Measurements from ENCODE around the gene AKAP12. TPM values are rescaled to one million over a fixed set of nuclear protein-coding genes. Genes with fewer than 3 reads are reported as not detected.

The AKAP12 gene
- polyA plus RNA-seq, 1 donor: 90.6 TPM

DNA sequence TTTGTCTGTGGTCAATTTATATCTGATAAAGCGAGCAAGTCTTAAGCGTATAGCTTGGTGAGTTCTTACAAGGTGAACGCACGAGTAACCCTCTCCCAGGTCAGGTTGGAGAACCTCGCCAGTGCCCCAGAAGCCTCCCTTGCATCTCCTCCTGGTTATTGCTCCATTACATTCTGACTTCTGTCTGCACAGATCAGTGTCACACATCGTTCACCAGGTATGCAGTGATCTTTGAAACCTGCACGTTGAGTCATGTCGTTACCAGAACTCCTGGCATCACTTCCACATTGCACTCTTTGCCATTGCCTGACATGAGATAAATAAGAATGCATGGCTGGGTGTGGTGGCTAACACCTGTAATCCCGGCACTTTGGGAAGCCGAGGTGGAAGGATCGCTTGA is 44.2 kb downstream of the AKAP12 start:
- no peak for DNase-seq

DNA sequence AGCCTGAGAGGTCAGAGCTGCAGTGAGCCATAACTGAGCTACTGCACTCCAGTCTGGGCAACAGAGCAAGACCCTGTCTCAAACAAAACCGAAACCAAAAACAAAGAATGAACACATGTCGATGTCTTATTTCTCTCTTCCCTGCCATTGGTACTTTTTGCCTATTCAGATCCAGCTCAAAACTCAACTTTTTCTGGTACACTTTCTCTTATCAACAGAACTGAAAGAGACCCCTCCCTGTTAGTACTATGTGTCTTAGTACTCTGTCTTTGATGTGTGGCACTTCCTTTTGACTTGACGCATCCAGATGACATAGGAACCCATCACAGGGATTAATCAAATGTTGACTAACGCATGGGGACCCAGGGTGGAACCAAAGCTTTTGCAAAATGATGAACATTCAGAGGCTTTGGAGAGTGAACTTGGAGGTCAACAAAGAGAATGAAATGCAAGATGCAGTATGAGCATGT is 44.8 kb downstream of the AKAP12 start:
- no peak for DNase-seq

DNA sequence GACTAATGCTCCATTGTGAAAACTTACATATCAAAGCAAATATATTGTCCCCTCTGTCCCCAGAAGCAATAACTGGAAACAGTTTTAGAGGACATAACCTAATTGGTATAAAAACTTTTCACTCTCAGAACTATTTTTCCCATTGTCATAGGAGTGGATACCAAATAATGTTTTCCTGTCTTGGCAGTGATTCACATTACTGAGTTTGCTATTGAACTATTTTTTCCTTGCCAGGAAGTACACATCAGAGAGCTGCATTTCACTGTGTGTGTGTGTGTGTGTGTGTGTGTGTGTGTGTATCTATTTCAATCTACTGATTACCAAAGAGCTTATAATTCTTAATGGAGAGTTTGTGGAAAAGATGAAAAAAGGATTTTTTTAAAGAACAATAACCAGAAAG is 45.4 kb downstream of the AKAP12 start:
- peak; percentile 61 for DNase-seq

DNA sequence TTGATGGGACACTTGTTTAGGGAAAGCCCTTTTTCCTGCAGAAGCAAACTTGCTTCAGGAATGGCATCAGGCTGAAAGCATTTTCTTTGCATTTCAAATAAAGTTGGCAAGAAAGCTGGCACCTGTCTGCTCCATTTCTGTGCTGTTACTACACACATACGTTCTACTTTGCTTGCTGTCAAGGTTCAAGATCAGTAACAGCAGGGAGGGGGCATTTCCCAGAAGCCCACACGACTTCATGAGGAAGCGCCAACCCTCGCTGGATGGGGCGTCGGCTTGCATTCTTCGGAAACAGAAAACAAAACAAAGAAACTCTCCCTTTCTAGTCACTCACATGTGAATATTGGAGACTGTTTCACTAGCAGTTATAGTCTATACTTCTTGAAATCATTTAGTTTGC is 46.4 kb downstream of the AKAP12 start:
- DNase-seq: no peak

DNA sequence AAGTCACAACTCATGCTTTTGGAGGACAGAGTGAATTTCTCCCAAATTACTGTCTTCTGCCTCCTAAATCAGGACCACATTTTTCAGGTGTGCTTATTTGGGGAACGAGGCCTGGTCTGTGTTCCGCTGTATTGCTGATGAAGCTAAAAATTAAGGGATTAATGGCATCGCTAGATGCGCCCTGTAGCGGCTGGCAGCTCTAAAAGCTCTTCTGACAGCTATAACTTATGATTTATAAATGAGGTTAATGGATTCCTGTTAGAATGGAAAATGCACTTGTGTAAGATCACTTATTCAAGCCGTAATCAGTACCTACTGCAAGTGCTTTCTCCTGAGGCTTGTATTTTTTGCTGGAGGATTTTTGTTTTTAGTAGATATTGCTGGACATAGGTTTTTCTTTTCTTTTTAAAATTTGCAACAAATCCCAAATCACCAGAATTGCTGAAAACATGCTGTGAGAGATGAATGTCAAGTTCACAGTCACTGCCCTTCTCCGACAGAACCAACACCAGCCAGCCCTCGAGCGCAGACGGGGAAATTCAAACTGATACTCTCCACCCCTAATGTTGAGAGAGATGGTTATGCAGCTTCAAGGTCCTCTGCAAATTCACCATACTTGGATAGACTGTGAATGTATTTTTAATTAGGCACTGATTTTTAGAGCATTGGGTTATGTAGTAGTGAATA is 49.1 kb downstream of the AKAP12 start:
- no peak for DNase-seq

DNA sequence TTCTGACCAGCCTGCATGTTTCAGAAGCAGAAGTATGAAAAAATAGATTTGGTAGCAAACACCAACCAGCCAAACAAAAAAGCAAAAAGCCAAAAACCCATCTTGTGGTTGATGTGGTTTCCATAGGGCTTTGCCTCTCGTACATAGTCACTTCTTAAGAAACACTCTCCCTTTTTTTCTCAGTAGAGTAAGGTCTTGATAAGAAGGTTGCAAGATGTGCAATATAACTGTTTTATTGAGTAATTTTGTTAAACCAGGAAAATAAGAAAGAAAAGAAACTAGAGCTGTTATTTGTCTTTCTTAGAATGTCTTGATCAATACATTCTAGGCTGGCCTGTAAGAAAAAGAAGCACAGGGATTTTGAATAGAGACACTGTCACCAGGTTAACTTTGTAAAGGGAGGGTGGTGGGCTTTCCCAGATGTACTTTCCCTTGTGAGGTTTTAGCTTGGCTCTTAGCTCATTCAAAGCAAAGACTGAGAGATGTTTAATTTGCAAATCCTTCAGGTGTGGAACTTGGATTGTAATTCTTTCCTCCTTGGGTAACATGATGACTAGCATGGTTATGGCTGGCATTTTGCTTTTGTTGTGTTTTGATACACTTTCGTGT is 49.7 kb downstream of the AKAP12 start:
- no peak for DNase-seq

DNA sequence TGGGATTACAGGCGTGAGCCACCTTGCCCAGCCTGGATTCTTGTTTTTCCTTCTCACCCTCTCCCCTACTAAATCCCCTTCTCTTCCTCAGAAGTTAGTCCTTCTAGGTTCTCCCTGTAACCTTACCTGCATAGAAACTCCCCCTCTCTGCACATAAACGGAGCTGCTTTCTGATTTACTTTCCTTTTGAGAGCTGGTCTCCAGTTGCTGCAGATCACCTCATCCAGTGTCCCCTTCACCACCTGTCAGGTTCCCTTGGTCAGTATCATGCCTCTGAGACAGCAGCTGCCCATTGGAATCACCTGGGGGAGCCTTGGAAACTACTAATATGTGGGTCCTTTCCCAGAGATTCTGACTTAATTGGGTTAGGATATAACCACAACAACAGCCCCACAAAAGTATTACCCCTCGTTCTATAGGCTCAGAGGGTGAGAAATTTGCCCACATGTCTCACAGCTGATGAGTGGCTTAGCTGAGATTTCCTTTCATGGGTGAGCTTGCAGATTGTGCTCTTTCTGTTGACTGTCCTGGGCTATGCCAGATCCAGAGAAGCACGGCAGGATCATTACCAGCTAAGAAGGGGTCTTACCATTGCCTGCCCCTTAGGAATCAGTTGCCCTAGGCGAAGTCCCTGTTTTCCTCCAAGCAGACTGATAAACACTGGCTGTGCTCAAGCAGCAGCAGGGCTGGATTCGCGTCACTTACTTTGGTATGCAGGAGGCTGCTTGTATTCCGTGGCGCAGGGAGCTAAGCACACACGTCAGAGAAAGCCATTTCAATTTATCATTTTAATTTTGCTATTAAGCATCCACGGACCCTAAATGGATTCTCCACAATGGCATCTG is 51.3 kb downstream of the AKAP12 start:
- peak; percentile 48 for DNase-seq

DNA sequence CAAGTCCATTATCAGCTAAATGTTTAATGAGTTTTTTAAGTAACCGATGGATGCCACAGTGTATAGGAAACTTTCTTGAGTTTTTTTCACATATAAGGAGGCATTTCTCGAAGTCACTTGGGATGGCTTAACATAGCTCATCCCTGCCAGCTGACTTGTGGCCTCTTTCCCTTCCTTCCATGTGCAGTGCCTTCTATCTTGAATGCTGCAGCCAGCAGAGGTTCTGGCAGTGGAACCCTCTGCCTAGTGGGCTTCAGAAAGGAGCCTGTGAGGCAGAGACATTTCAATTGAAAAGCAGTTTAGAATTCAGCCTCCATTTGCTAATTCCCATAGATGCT is 51.9 kb downstream of the AKAP12 start:
- no peak for DNase-seq

DNA sequence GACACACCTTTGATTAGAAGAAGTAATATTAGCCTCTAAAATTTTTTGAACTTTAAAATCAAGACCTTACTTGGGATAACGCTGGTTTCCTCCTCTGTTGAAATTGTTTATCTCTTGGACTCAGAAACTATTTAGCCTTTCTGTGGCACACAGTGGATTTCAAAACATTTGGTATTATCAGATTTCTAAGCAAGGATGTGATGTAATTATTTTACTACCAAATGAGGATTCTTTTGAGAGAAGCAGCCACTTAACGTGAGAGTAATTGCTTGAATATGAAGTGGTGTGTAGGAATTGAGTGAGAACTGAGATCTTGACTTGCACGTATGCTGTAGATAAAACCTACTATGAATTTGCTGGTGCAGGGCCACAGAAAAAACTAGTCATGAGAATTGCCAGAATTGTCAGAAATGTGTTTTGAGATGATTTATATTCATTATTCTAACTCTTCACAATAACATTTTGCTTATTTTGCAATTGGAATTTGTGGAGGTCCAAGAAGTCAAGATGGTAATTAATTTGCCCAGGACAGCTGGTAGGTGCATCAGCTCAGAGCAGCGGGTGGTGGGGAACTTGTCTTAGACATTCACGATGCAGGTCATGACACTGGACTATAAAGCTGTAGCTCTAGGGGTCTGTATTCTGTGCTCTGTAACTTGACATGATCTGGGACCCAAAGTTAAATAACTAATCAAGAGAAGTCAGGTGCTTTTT is 53.4 kb downstream of the AKAP12 start:
- no peak for DNase-seq

DNA sequence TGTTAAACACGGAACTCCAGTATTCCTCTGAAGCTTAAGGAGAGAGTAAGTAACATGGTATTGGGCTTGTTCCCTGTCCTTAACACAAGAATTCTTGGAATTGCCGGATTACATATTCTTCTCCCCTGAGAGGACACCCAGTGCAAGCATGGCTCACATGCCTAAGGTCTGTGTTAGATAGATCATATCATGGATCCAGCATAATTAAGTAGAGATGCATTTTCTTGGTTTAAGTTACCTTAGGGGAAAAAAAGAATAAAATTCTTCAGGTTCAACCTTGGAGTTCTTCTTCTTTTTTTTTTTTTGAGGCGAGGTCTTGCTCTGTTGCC is 53.9 kb downstream of the AKAP12 start:
- no peak for DNase-seq

DNA sequence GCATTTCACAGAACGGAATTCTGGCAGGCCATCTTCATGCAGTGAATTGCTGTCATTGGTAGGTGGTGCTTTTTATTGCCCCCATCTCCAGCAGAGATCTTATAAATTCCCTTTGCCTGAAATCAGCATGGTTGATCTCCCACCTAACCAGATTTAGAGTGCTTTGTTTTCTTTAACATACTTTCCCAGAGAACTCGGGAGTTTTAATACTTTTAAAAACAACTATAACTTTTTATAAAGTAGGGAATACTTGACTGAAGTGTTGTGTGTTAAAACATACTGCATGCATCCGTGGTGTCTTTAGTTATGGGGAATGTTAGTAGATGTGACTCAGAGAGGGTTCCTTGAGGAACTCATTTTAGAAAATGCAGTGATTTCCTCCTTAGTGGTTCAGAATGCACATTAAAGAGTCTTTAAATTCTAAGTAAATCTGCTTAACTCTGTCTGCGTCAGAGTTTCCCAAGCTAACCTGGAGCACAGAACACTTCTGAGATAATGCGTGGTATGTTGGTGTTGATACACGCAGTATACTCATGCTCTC is 54.9 kb downstream of the AKAP12 start:
- DNase-seq: no peak

DNA sequence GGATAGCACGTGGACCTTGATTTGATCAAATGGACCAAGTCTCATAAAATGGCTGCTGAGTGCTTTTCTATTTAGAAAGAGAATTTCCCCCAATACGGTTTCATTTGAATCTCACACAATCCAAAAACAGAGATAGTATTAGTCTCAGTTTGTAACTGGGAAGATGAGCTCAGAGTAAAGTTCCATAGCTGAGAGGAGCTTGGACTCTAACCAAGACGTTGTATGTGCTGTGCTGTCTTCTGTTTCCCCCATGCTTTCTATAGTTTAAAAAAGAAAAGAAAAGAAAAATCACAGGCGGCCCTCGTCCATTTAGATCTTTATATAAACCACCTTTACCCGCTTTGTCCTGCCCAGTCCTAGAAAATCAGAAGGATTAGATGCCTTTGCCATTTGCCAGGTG is 58.1 kb downstream of the AKAP12 start:
- no peak for DNase-seq

DNA sequence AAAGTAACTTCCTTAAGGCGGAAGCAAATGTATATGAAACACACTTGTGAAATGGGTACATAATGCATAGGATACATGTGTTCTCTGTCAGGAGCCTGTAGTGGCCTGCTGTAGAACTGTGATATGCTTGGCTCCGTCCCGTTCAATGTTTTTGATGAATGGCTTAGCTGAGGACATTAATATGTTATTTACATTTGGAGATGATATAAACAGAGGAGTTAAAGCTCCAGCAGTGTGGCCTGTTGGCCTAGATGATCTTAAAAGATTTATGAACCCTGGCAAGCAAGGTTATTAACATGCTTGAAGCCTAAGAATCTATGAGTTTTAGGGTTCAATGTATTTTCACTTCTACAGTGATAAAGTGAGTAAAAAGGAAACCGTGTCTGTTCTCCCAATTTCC is 59.2 kb downstream of the AKAP12 start:
- DNase-seq: no peak

DNA sequence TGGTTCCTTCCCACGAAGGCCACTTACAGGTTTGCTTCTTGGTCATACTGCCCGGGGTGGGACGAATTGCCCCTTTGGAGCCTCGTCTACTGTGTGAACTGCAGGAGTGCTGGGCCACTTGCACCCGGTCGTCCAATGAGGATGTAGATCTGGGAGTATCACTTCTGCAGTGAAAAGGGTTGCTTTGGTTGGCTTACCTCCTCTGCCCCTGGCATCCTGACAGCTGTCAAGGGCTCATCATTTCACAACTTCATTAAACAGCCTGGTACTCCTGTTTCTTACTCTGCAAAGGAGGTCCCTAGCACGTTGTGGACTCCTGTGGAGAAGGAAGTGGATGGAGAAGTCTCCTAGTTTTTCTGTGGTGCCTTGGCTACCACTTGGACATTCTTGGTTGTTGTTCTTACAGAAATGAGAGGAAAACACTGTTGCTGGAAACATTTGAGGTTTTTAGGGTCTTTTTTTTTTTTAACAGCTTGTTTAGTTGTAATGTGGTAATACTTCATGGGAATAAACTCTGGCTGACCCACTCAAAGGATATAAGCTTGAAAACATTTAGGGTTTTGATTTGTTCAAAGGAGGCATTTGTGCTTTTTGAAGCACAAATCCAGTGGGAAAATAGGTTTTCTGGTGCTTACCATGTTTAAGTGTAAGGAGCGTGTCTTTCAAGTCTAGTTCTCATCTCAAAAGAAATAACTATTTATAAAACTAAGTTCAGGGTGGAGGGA is 60.7 kb downstream of the AKAP12 start:
- peak; percentile 60 for DNase-seq

DNA sequence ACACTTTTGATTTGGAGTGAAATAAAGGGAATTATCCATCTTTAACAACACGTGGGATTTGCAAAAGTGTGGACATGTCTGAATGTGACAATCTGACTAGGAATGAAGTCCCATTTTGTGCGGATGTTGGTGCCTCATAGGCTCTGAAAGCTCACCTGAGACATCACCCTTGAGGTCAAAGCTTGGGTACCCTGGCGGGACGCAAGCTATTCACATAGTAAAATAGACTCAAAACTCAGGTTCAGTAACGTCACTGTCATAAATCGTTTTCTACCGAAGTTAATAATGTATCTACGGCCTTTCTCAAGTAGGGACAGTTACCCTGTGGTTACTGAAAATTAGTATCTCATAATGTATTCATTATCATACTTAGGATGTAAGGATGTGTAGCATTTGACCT is 61.8 kb downstream of the AKAP12 start:
- DNase-seq: no peak

DNA sequence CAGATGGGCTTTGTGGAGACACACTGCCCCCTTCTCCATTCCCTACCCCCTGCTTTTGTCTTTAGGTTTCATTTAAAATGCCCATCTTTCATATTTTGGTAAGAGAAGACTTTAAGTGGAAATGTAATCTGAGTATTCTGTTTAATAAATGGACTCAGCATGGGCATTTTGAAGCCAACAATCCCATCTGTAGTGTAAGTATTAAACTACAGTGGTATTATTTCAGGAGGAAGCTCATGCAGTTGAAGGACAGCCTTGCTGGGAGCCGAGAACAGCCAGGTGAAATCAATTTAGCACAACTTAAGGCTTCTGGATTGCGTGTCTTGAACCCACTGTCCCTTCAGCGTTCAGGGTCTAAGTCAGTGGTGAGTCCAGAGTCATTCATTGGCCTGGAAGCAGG is 63.5 kb downstream of the AKAP12 start:
- DNase-seq: no peak

DNA sequence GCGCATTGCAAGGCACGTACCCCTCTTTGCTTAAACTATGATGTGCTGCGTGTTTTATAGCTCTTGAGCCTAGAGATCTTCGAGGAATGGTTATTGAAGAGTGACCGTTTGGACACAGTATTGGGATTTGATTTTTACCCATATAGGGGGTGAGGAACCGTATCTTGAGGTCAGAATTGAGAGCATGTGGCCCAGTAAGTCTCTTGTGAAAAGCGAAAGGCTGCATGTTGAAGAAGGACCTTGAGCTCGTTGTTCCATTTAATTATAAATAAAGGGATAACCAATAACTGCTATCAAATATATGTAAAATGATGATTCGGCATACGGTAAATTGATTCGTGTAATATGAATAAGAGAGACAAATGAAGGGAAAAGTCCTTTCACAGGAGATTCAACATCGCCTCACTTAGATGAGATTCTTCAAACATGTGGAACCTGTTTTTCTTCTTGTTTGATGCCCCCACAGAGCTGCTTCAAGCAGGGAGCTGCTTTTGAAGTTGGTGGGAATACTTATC is 66.6 kb downstream of the AKAP12 start:
- no peak for DNase-seq

DNA sequence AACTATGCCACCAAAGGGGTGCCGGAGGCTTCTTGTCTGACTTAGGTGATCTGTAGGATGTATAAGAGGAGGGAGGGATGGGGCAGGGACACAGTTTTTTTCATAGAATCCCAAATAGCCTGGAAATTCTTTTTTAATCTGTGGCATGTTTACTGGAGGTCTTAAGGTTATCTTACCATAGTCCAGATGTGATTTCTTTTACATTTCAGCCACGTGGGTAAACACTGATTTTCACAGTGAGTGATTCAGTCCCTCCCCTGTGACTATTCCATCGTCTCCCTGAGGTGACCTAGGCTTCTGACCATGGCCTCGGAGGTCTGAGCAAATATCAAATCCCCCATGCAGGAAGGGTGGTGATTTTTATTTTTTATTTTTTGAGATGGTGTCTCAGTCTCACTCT is 67.7 kb downstream of the AKAP12 start:
- DNase-seq: no peak

DNA sequence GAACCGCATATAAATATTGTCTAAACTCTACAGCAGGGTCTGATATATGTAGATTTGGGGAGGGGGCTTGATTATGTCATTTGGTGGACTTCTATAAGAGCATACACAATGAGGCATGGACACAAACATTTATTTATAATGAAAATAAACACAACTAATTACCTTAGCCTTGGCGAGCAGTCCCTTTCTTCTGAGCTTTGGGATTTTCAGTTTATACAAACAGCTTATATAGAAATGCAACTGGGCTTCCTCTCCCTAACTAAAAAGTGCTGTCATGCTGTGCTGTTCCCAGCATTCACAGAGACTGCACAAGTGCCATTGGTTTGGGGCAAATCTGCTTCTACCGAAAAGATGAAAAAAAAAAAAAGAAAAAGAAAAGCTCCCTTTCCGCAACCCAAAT is 69.9 kb downstream of the AKAP12 start:
- DNase-seq: no peak

DNA sequence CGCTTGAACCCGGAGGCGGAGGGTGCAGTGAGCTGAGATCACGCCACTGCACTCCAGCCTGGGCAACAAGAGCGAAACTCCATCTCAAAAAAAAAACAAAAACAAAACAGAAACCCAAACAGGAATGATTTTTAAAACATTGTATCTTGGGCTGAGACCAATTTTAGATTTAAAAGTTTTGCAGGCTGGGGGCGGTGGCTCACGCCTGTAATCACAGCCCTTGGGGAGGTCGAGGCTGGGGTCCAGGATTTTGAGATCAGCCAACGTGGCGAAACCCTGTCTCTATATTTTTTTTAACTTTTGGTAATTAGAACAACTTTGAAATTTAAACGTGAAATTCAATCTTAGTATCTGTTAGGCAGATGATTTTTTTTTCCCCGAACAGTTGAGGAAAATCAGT is 70.5 kb downstream of the AKAP12 start:
- no peak for DNase-seq

DNA sequence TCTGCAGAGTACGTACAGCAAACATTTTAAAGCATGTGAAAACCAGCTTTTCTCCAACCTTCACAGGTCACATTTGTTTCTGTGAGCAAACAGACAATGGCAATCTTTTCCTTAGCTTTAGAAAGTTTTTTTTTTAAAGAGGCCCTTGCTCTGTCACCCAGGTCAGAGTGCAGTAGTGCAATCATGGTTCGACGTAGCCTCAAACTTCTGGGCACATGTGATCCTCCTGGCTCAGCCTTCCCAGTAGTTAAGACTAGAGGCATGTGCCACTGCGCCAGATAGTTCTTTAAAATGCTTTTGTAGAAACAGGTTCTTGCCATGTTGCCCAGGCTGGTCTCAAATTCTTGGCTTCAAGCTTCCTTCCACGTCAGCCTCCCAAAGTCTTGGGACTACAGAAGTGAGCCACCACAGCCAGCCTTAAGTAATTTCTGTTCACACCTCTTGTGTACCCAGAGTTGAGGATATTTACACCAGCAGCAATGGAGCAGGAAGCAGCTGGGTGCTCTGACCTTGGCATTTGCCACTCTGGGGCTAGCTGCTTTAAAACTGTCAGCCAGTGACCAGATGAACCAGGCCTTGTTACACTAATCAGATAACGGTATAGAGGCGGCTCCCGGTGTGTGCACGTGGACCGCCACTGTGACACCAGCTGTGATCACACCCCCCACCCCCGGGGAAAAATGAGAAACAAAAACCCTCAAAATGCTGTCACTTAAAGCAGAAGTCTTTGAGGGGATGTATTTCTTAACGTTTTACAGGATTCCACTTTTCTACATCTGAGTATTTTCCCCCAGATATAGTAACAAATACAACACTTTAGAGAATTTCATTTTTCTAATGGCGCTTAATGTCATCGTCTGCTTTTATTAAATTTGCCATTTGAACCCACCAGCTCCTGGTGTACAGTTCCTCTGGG is 71.3 kb downstream of the AKAP12 start:
- no peak for DNase-seq

Data from hindlimb muscle (tissue), 1 donor.